Caco-2 (cell line): ENCODE measurements around the gene NECTIN1. TPM values are rescaled to one million over a fixed set of nuclear protein-coding genes. Genes with fewer than 3 reads are reported as not detected.

ENCODE experiments used
- BruUV-seq: library from RNA; stranded (reverse); fragments of 400-500 nt; replicated peaks from 2 replicates; lab custom pipeline; 2021; lab: Mats Ljungman, UMichigan
- CTCF ChIA-PET: fragments of 300-600 bp; sonication (Branson Sonifier 250); formaldehyde crosslinking; loops from one replicate; lab custom pipeline; 2022; ENCODE audit warnings: antibody characterized with exemption; lab: Charles Lee
- POLR2A ChIA-PET: fragments of 300-600 bp; sonication (Branson Sonifier 250); formaldehyde crosslinking; loops from one replicate; lab custom pipeline; 2022; ENCODE audit warnings: antibody characterized with exemption; lab: Charles Lee
- DNase-seq, 2 experiments: peaks; one replicate each; pipeline versions ENCODE4 v3.0.0 to v3.0.0-alpha.2; 2020 to 2022
- H3K27me3 ChIP-seq: replicated peaks from 2 replicates; pipeline ENCODE4 v1.6.0; 2011; ENCODE audit warnings: low read length; ENCODE audit not compliant: control insufficient read depth, insufficient read depth
- H3K36me3 ChIP-seq: 2 replicates; pipeline ENCODE4 v1.5.1; 2011; ENCODE audit warnings: low read length; ENCODE audit not compliant: control insufficient read depth, insufficient read depth
- H3K4me1 ChIP-seq: fragments of 250-450 bp; sonication (Bioruptor Pico); 2 replicates; pipeline ENCODE4 v1.5.1; 2020; ENCODE audit warnings: mild to moderate bottlenecking
- H3K4me3 ChIP-seq: 2 replicates; pipeline ENCODE4 v1.5.1; 2011; ENCODE audit warnings: low read depth, mild to moderate bottlenecking, control low read depth, low read length
- H3K9me3 ChIP-seq: fragments of 250-450 bp; sonication (Bioruptor Pico); 2 replicates; pipeline ENCODE4 v1.5.1; 2020; ENCODE audit warnings: mild to moderate bottlenecking, moderate library complexity
- H3K27ac Mint-ChIP-seq: one replicate; pipeline ENCODE4 v1.8.0; 2022; ENCODE audit warnings: mixed read lengths; ENCODE audit not compliant: unreplicated experiment
- H3K27me3 Mint-ChIP-seq: one replicate; pipeline ENCODE4 v1.8.0; 2022; ENCODE audit warnings: mixed read lengths; ENCODE audit not compliant: insufficient read depth, unreplicated experiment
- H3K36me3 Mint-ChIP-seq: one replicate; pipeline ENCODE4 v1.8.0; 2022; ENCODE audit warnings: mild to moderate bottlenecking, mixed read lengths; ENCODE audit not compliant: insufficient read depth, unreplicated experiment
- H3K4me1 Mint-ChIP-seq: one replicate; pipeline ENCODE4 v1.8.0; 2022; ENCODE audit warnings: low read depth, mixed read lengths; ENCODE audit not compliant: unreplicated experiment
- H3K4me3 Mint-ChIP-seq: one replicate; pipeline ENCODE4 v1.8.0; 2022; ENCODE audit warnings: mild to moderate bottlenecking, moderate library complexity, mixed read lengths; ENCODE audit not compliant: unreplicated experiment
- H3K9me3 Mint-ChIP-seq: one replicate; pipeline ENCODE4 v1.8.0; 2022; ENCODE audit warnings: mixed read lengths; ENCODE audit not compliant: unreplicated experiment
- intact Hi-C: fragments of 100-400 bp; cut with micrococcal nuclease; formaldehyde crosslinking; loops from one replicate; pipeline ENCODE4 v1.10.0; 2022; ENCODE audit not compliant: unreplicated experiment
- total RNA-seq: library from RNA; stranded (reverse); gene quantifications from 2 replicates; pipeline ENCODE4 v1.2.3, GENCODE V29; 2022
- TF ChIP-seq, protein P1 (sequence below), 2 experiments: fragments of 200-600 bp in 1 of 2; IDR thresholded peaks; 1 replicate in 1 of 2; 2 replicates in 1 of 2; pipeline versions ENCODE4 v1.5.1 to v1.8.0; 2011 to 2022; ENCODE audit warnings: antibody characterized with exemption in 1 of 2, control low read depth in 1 of 2, inconsistent platforms in 1 of 2, low read depth in 1 of 2, low read length in 1 of 2, mild to moderate bottlenecking in 1 of 2, moderate library complexity in 1 of 2; ENCODE audit not compliant: insufficient read depth in 1 of 2, severe bottlenecking in 1 of 2, unreplicated experiment in 1 of 2

Gene NECTIN1
- total RNA-seq, 1 experiment from 2014 or later: 60.1 TPM

- no peak overlapping the region for H3K27ac Mint-ChIP-seq
- no peaks in the 10 kb centered on the region for H3K4me1 Mint-ChIP-seq
- no peak overlapping the region for H3K4me3 Mint-ChIP-seq
- H3K9me3 ChIP-seq: no peaks in the 10 kb centered on the region
- H3K4me1 ChIP-seq: no peaks in the 10 kb centered on the region; the same call in 1 of the 2 replicates
- ChIA-PET CTCF (interaction anchor here (1.0 kb wide), 1 partner anchor 157 kb away, joined by 3 read pairs; no protein-coding TSS in a partner anchor), POLR2A (no interaction called here)
- peaks cover 6% of the 10 kb centered on the region for H3K27me3 Mint-ChIP-seq
- H3K36me3 ChIP-seq: no peaks in the 10 kb centered on the region
- no peaks in the 10 kb centered on the region for H3K36me3 Mint-ChIP-seq
- H3K27me3 ChIP-seq: no peaks in the 10 kb centered on the region
- intact Hi-C loops: no loop called here
- H3K4me3 ChIP-seq: no peak overlapping the region
- no TSS peak for BruUV-seq
- no peaks in the 10 kb centered on the region for H3K9me3 Mint-ChIP-seq
- DNase-seq: no peak
- TF ChIP-seq, protein P1, sequence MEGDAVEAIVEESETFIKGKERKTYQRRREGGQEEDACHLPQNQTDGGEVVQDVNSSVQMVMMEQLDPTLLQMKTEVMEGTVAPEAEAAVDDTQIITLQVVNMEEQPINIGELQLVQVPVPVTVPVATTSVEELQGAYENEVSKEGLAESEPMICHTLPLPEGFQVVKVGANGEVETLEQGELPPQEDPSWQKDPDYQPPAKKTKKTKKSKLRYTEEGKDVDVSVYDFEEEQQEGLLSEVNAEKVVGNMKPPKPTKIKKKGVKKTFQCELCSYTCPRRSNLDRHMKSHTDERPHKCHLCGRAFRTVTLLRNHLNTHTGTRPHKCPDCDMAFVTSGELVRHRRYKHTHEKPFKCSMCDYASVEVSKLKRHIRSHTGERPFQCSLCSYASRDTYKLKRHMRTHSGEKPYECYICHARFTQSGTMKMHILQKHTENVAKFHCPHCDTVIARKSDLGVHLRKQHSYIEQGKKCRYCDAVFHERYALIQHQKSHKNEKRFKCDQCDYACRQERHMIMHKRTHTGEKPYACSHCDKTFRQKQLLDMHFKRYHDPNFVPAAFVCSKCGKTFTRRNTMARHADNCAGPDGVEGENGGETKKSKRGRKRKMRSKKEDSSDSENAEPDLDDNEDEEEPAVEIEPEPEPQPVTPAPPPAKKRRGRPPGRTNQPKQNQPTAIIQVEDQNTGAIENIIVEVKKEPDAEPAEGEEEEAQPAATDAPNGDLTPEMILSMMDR (IDR thresholded peaks at IDR 0.05; ENCODE audit: insufficient read depth in 1 of 2, low read depth in 1 of 2, low read length in 1 of 2, severe bottlenecking in 1 of 2, unreplicated experiment in 1 of 2): no peak
Measured at GRCh38 chr11:119627286-119627685, 101.7 kb downstream of the NECTIN1 start.

- no peak for DNase-seq
- Mint-ChIP-seq H3K4me3 (no peak overlapping the region), H3K4me1 (no peaks in the 10 kb centered on the region), H3K9me3 (no peaks in the 10 kb centered on the region), H3K36me3 (no peaks in the 10 kb centered on the region), H3K27me3 (peaks cover 6% of the 10 kb centered on the region), H3K27ac (no peak overlapping the region)
- H3K27me3 ChIP-seq: no peaks in the 10 kb centered on the region
- H3K4me3 ChIP-seq: no peak overlapping the region
- POLR2A ChIA-PET: no interaction called here
- intact Hi-C loops: no loop called here
- H3K9me3 ChIP-seq: no peaks in the 10 kb centered on the region
- CTCF ChIA-PET: interaction anchor here (0.6 to 1.0 kb wide), 2 partner anchors 103 to 157 kb away, joined by 3 to 5 read pairs; no protein-coding TSS in a partner anchor
- no peaks in the 10 kb centered on the region for H3K36me3 ChIP-seq
- no TSS peak for BruUV-seq
- TF ChIP-seq, protein P1 (IDR thresholded peaks at IDR 0.05; ENCODE audit: insufficient read depth in 1 of 2, low read depth in 1 of 2, low read length in 1 of 2, severe bottlenecking in 1 of 2, unreplicated experiment in 1 of 2): no peak
- no peaks in the 10 kb centered on the region; the same call in 1 of the 2 replicates for H3K4me1 ChIP-seq
Measured at GRCh38 chr11:119626871-119627270, 102.1 kb downstream of the NECTIN1 start.

DNA sequence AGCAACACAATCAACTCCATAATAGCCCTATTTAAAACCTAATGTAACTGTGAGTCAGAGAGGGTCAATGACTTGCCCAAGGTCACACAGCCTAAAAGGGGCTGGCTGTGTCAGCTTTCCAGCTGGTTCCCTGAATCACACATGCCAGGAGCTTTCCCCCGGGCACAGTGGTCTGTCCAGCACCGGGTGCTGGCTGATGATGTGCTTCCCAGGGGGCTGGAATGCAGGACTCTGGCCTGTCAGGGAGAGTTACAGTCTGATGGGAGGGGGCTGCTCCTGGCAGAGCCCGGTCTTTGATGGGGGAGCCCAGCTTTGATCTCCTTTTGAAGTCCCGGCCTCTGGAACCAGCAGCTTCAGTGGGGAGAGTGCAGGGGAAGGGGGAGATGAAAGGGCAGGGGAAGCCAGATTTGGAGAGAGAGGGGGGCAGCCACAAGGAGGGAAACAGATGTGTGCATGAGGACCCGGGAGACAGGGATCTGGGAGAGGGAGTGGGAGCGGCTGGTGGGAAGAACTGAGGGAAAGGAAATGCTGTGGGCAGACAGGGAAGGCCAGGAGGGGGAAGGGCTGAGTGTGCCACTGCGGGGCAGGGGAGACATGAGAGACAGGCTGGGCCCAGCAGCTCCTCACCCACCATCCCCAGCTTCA, 102.7 kb downstream of the NECTIN1 start:
- Histone ChIP-seq H3K4me1 (no peaks in the 10 kb centered on the region; the same call in 1 of the 2 replicates), H3K36me3 (no peaks in the 10 kb centered on the region), H3K9me3 (no peaks in the 10 kb centered on the region), H3K4me3 (no peak overlapping the region), H3K27me3 (no peaks in the 10 kb centered on the region)
- Mint-ChIP-seq H3K36me3 (no peaks in the 10 kb centered on the region), H3K27ac (no peak overlapping the region), H3K4me3 (no peak overlapping the region), H3K9me3 (no peaks in the 10 kb centered on the region), H3K27me3 (peaks cover 6% of the 10 kb centered on the region), H3K4me1 (no peaks in the 10 kb centered on the region)
- peak; percentile 35 to 68 for DNase-seq
- BruUV-seq: no TSS peak
- POLR2A ChIA-PET: no interaction called here
- intact Hi-C loops: no loop called here
- TF ChIP-seq, protein P1 (IDR thresholded peaks at IDR 0.05; ENCODE audit: insufficient read depth in 1 of 2, low read depth in 1 of 2, low read length in 1 of 2, severe bottlenecking in 1 of 2, unreplicated experiment in 1 of 2): no peak
- CTCF ChIA-PET: interaction anchor here (0.6 to 1.9 kb wide), 2 partner anchors 102 to 103 kb away, joined by 5 to 8 read pairs; partner anchors contain the start of gene NECTIN1
